Fibroblast of pulmonary artery (primary cell): ENCODE measurements around the gene PHACTR2.

Experiments used
- DNase-seq: peaks from one replicate; pipeline ENCODE4 v3.0.0-alpha.2; 2010; ENCODE audit warnings: low read depth
- H3K4me3 ChIP-seq: replicated peaks from 2 replicates; pipeline ENCODE4 v1.5.1; 2011; ENCODE audit warnings: low read depth, mild to moderate bottlenecking, control low read depth, low read length, moderate library complexity
- TF ChIP-seq, protein P1 (sequence below): IDR thresholded peaks from 2 replicates; pipeline ENCODE4 v1.5.1; 2011; ENCODE audit warnings: mild to moderate bottlenecking, control low read depth, low read length, inconsistent platforms; ENCODE audit errors: missing control alignments

PHACTR2 gene

DNA sequence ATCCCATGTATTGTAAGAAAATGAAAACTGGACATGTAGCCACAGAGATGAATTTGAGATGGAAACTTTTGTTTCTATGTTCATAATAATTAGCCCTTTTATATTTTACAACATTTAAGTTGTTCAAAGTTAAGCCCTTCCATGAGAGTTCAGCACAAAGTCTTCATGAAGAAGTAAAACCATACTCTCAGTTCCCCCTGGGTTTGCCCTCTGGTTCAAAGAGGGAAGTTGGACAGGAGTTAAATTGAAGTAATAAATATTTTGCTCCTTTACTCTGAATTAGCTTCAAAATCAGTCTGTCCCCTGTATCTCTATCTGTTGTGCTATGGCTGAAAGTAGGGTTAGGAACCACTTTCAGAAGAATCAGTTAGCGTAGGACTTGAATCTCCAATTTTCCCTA lies 31.1 kb downstream of the PHACTR2 start:
- TF ChIP-seq, protein P1, sequence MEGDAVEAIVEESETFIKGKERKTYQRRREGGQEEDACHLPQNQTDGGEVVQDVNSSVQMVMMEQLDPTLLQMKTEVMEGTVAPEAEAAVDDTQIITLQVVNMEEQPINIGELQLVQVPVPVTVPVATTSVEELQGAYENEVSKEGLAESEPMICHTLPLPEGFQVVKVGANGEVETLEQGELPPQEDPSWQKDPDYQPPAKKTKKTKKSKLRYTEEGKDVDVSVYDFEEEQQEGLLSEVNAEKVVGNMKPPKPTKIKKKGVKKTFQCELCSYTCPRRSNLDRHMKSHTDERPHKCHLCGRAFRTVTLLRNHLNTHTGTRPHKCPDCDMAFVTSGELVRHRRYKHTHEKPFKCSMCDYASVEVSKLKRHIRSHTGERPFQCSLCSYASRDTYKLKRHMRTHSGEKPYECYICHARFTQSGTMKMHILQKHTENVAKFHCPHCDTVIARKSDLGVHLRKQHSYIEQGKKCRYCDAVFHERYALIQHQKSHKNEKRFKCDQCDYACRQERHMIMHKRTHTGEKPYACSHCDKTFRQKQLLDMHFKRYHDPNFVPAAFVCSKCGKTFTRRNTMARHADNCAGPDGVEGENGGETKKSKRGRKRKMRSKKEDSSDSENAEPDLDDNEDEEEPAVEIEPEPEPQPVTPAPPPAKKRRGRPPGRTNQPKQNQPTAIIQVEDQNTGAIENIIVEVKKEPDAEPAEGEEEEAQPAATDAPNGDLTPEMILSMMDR: no peak
- no peak for DNase-seq
- H3K4me3 ChIP-seq: no peak overlapping the region

DNA sequence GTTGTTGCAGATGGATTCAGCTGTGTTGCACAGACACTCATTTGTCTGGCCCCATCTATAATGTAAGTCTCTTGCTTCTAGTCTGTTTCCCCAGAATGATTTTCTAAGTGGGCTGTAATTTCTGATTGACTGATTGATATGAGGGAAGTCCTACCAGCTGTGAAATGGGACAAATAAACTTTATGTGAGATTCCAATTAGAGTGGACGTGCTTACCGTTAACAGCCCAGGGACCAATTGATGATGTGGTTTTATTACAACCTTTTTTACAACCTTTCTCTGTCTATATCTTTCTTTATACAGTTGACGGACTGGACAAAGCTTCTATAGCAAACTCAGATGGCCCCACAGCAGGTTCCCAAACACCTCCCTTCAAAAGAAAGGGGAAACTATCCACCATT lies 33.9 kb downstream of the PHACTR2 start:
- H3K4me3 ChIP-seq: no peak overlapping the region
- DNase-seq: no peak
- TF ChIP-seq, protein P1: no peak

DNA sequence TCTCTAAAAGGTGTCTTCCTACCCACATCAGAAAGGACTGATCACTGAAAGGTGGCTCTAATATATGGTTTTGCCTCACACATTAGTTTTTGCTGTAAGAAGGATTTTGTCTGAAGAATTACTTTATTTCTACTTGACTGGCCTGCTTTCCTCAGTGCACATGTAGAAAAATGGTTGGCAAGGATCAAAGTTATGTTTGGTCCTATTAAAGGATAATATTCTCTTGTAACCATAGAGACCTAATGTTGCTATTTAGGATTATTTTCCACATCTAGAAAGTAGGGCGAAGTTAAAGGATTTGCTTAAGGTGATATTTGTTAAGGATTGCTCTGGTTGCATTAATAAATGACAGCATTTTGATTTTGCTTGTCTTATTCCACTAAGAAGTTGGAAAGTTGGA lies 40.7 kb downstream of the PHACTR2 start:
- DNase-seq: no peak
- H3K4me3 ChIP-seq: no peak overlapping the region
- TF ChIP-seq, protein P1: no peak

DNA sequence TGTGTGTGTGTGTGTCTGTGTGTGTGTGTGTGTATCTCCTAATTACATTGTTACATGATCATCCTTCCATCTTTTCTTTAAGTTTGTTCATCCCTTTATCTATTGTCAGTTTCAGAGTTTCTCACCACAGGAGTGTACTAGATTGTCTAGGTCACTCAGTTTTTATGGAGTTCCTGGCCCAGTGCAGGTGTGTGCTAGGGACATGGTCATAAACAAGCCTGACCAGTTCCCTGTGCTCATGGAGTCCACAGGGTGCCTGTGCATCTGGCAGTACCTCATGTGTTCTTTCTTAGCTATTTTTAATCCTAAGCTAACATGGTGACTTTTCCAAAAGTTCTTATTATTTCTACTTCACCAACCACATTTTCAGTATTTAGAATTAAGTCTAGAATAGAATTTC lies 43.9 kb downstream of the PHACTR2 start:
- H3K4me3 ChIP-seq: no peak overlapping the region
- TF ChIP-seq, protein P1: no peak
- no peak for DNase-seq

DNA sequence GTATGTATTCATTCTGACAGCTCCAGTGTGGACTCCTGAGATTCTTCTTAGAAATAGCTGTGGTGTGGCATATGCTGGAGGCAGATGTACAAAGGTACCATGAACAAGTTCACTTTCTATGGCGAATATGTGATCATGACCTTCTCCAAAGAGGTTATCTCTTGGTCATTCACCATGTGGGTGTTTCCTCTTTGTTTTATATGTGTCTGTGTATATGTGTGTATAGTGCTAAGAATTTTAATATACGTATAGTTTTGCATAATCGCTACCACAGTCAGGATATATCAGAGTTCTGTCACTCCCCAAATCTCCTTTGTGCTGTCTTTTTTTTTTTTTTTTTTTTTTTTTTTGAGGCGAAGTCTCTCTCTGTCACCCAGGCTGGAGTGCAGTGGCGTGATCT lies 47.1 kb downstream of the PHACTR2 start:
- H3K4me3 ChIP-seq: no peak overlapping the region
- DNase-seq: no peak
- TF ChIP-seq, protein P1: no peak

DNA sequence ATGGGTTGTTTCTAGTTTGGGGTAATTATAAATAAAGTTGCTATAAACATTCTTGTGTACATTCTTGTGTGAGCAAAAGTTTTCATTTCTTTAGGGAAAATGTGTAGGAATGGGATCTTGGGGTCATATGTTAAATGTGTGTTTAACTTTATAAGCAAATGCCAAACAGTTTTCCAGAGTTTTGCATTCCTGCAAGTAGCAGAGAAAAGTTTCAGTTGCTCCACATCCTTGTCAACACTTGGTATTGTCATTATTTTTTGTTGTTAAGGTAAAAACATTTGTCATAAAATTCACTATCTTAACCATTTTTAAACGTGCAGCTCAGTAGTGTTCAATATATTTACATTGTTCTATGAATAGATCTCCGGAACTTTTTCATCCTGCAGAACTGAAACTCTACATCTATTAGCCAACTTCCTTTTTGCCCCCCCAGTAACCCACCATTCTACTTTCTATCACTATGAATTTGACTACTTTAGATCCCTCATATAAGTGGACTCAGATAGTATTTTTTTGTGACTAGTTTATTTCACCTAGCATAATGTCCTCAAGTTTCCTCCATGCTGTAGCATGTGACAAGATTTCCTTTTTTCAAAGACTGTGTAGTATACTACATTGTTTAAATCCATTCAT lies 48.4 kb downstream of the PHACTR2 start:
- DNase-seq: no peak
- TF ChIP-seq, protein P1: no peak
- H3K4me3 ChIP-seq: no peak overlapping the region

DNA sequence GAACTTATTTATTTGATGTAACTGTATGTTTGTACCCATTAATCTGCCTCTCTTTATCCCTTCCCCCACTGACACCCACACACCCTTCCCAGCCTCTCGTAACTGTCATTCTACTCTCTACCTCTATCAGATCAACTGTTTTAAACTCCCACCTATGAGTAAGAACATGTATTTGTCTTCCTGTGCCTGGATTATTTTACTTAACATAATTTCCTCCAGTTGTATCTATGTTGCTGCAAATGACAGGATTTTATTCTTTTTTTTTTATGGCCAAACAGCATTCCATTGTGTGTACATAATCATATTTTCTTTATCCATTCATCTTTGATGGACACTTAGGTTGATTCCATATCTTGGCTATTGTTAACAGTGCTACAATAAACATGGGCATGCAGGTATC lies 49.3 kb downstream of the PHACTR2 start:
- H3K4me3 ChIP-seq: no peak overlapping the region
- TF ChIP-seq, protein P1: no peak
- DNase-seq: no peak
